GM12801 (cell line): ENCODE data around the gene RGS12.

Experiments used
- CTCF ChIP-seq: IDR thresholded peaks from one replicate; pipeline ENCODE4 v1.5.1; 2011; ENCODE audit warnings: control low read depth; ENCODE audit not compliant: insufficient read length; ENCODE audit errors: extremely low read depth

RGS12 gene

DNA sequence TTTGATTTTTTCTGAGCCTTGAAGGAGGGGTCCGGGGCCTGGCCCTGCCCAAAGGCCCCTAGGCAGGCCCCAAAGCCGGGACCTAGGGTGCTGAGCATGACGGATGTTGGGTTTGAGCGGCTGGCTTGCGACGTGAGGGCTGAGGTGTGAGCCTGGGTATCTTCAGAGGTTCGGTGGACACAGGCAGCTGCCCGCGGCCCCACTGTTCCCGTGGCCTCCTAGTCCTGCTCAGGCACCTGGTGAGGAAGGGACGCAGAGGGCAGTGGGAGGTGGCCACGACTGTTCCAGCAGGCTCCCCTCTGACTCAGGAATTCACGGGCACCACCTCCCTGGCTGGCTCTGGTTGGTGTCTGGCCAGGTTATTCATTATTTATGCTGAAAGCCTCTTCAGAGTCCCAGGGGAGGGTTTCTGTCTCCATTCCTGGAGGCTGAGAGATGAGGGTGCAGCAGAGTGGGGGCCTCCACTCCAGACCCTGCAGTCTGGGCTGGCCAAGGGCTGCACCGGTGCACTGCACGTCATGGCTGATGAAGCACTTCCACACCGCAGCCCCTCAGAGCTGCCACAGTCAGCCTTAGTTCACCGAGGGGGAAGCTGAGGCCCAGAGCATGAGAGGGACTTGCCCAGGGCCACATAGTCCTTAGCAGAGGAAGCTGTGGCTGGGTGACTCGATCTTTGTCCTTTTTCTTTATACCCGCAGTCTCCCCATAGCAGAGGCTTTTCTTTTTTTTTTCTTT, 41.7 kb upstream of the RGS12 start:
- TF ChIP-seq CTCF: no peak

GRCh38 chr4:3251691-3252479, 40.9 kb upstream of the RGS12 start:
- no peak for TF ChIP-seq CTCF

GRCh38 chr4:3252480-3252828, 40.4 kb upstream of the RGS12 start:
- no peak for TF ChIP-seq CTCF

DNA sequence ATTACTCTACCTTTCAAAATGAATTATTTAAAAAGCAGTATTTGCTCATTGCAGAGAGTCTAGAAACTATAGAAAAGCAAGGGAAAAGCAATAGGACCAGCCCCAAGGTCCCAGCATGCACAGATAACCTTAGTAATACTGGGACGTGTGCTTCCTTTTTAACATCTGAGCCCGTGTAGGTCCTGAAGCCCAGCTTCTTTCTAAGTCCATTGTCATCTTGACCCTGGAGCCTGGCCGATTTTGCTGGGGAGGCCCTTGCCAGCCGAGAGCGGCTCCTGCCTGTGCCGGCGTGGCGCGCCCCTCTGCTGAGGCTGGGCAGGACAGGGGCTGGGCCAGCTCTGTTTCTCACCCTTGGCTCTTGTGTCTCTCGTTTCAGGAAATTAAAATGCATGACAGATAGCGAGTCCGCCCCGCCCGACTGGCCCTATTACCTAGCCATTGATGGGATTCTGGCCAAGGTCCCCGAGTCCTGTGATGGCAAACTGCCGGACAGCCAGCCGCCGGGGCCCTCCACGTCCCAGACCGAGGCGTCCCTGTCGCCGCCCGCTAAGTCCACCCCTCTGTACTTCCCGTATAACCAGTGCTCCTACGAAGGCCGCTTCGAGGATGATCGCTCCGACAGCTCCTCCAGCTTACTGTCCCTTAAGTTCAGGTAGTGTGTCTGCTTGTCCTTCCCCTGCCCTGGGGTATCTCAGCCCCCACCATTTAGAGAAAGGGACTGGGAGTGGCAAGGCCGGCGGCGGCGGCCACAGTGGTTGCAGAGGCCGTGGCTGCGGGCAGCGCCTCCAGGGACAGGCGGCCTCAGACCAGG, 39.8 kb upstream of the RGS12 start:
- TF ChIP-seq CTCF: no peak

- no peak for TF ChIP-seq CTCF
These were observed 39.0 kb upstream of the RGS12 start for GRCh38 chr4:3253808-3254207.

DNA sequence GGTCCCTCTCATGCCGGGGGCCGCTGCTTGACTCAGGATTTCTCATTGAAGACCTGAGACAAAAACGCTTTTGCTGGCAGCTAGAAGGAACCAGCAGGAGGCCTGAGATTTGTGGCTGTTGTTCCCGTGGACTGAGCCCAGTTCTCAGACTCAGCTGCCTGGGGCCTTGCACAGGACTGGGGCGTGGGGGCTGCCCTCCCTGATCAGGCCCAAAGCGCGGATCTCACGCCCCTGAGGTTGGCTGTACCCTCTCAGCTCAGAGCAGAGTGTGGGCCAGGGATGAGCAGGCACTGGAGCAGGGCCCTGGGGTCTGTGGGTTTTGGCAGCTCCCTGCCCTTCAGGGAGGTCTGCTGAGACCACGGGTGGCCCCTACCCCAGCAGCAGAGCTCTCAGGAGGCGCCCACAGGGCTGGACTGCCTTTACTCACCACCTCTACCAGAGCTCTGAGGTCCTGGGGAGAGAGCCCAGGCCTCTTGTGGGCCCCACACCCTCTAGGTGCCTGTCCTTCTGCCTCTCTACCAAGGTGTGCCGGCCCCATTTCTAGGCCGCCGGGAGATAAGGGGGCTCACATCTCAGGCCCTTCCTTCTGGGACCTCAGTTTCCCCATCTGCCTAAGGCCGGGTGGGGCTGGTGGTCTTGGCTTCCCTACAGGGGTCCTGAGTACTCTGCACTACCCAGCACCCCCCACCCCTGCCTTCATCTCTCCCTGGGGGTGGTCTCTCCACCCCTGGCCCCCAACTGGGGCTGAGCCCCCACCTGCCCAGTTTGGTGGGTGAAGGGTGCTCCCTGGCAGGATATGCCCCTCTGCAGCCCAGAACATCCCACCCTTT, 38.3 kb upstream of the RGS12 start:
- TF ChIP-seq CTCF: no peak
